Activated gamma-delta T cell (primary cell): ENCODE measurements around the gene PLA2G3.

ENCODE experiments used
- DNase-seq: peaks from one replicate; lab custom pipeline; 2025; lab: John Stamatoyannopoulos, UW

Gene PLA2G3

DNA sequence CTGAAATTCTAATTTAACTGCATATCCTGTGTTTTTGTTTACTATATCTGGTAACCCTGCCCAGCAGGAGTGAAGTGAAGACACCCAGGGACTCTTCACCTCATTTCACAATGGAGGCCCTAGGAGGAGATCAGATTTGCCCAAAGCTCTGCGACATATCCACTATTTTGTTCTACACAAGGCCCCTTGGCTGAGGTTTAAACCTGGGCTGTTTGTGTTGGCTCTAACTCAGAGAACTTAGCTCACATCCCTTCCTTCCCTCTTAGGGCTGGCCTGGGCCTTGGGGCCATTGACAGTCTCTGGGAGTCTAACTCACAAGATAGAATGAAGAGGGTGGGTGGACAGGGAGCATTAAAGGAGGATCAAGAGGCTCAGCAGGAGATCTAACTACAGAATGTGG, 8.2 kb upstream of the PLA2G3 start:
- DNase-seq: no peak

DNA sequence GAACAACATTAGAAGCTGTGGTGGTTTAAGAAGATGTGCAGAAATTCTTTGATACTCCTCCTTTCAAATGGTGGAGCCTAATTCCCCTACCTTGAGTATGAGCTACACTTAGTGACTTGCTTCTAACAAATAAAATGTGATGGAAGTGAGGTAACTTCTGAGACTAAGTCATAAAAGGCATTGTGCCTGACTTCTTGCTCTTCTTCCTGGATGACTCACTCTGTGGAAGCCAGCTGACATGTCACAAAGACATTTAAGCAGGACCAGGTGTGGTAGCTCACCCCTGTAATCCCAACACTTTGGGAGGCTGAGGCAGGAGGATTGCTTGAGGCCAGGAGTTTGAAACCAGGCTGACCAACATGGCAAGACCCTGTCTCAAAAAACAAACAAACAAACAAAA, 3.9 kb upstream of the PLA2G3 start:
- DNase-seq: no peak

DNA sequence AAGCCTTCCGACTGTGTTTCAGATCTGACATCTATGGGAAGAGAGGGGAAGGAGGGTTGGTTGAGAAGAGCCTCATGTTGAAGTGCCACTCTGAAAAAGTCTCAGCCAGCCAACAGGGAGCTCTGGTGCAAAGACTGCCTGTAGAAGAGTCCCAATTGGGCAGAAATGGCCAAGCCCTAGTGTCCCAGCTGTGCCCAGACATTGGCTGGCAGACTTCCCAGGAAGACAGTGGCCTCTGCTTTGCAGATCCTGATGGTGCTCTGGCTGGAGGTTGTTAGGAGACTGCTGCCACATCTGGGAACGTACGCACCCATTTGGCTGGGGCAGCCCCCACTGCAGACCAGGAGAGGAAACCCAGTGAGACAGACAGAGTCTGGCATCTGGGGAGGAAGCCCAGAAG, 3.2 kb upstream of the PLA2G3 start:
- no peak for DNase-seq

DNA sequence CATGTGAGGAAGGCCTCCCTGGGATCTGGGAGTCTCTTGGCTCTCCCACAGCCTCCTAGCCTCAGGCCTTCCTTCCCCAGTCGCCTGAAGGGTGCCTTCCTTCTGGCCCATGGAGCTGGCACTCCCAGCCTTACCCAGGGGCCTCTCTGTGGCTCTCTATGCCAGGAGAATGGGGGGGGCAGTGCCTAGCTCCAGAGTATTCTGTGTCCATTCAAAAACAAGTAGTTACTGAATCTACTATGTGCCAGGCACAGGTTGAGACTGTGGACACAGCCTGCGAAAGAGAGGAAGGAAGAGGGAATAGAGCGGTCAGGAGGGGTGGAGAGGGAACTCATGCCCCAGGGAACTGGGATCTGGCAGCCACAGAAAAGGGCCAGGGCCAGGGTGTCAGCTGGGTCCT, 2.7 kb upstream of the PLA2G3 start:
- no peak for DNase-seq

DNA sequence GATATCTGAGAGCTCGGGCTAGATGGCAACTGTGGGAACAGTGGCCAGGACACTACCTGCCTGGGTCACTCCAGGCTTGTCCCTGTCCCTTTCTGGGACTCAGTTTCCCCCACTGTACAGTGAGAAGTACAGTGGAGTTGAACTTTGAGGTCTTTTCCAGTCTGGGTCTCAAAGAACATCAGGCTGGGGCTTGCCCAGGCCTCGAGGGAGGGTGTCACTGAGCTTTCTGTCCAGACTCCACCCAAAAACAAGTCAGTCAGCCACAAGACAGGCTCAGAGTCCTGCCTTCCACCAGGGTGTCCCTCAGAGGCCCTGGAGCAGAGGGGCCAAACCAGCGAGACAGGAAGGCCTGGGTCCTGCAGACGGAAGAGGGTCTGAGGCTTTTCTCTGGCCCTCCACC, 2.0 kb upstream of the PLA2G3 start:
- no peak for DNase-seq

DNA sequence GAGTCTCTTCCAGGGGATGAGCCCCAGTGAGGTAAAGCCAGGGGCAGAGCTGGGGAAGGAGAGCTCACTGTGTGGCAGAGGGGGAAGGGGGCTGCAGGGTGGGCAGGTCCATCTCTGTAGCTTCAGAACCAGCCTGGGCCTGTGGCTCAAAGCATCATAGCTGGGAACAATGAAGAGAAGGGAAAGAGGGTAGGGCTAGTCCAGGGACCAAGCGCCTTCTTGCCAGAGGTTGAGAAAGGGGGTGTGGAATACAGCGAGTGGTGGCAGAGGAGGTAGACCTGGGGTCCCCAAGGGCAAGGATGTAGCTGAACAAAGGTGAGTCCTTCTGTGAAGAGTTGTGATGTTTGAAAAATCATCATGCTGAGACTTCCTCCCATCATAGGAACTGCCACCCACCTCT, 1.2 kb upstream of the PLA2G3 start:
- DNase-seq: no peak

DNA sequence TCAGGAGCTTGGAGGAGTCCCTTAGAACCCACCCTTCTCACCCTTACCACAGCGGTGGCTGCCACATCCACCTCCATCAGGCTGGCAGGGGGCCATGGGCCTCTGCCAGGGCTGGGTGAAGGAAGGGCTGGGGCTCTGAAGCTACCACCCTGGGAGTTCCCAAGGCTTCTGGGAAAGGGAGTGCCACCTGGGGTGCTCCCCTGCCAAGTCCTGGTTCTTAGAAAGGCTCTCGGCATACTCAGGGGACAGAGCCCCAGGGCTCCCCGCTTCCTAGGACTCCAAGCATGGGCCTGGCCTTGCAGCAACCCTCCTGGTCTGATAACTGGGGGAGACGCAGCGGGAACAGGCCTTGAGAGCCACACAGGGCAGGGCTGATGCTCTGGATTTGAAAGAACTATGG, 438 bp upstream of the PLA2G3 start:
- DNase-seq: no peak

DNA sequence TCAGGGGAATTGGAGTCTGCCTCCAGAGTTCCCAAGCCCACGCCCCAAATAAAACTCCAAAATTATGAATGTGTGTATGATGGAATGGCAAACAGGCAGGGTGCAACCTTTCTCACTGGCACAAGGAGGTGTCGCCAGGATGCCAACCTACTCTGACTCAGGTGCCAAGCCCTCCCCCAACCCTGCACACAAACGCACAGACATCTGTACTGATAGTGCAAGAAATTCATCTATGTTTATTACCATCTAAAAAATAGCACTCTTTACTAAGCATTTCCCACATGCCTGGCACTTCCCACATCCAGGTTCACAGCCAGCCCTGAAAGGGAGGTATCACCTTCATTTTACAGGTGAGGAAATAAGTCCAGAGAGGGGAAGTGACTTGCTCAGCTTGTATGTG, 1.2 kb downstream of the PLA2G3 start:
- no peak for DNase-seq

DNA sequence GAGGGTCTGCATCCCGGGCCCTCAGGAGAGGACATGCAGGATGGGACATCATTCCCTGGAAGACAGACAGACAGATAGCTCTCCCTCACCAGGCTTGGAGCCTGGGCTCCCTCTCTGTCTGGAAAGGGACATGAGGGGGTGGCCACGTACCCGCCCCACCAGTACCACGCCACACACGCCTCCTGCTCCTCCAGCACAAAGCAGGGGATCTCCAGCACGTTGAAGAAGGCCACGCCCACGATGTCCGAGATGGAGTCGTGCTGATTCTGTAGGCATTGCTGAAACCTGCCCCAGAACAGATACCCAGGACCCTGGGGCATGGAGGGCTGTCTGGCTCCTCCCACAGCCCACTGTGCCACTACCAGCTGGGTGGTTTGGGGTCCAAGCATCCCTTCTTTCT, 2.2 kb downstream of the PLA2G3 start:
- no peak for DNase-seq

DNA sequence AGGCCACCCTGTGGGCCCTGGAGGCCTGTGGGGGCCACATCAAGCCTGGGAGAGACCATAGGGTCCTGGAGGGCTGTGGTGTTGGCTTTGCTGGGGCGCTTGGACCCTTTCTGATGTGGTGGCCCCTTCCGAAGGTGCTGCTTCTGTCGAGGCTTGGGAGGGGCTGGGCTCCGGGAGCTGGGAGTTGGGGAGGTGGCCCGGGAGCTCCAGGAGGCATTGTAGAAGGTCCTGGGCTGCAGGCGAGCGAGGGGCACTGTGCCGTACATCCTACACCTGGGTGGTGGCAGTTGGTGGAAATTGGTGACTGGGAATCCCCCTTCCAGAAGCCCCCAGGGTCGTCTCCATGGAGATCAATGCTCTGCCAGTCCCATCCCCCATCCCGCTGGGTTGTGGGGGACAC, 2.6 kb downstream of the PLA2G3 start:
- DNase-seq: no peak

DNA sequence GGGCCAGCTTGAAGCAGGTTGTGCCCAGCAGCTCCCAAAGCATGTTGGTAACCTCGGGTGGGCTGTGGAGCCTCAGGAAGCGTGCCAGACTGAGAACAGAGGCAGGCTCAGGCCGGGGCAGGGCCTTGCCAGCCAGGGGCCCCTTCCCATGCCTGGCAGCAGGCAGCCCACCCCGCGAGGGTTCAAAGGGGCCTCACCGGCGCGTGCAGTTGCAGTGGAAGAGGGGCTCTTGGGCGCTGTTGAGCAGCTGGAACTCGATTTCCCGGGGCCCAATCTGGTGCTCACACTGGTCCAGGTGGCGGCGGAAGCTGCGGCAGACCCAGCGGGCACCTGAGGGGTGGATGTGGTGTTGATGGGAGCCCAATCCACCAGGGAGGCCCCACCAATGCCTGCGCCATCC, 3.6 kb downstream of the PLA2G3 start:
- no peak for DNase-seq

DNA sequence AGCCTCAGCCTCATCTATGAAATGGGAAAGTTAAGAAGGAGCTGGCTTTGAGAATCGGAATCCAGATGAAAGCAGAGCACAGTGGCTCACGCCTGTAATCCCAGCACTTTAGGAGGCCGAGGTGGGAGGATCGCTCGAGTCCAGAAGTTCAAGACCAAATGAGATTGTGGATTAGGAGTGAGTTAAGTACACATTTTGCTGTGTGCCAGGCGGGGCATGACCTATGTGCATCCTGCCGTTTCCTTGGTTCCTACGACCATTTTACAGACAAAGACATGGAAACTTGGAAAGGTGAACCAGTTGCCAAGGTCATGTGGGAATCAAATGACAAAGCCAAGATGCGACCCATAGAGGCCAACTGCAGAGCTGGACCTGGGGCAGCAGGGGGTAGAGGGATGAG, 4.2 kb downstream of the PLA2G3 start:
- DNase-seq: no peak

DNA sequence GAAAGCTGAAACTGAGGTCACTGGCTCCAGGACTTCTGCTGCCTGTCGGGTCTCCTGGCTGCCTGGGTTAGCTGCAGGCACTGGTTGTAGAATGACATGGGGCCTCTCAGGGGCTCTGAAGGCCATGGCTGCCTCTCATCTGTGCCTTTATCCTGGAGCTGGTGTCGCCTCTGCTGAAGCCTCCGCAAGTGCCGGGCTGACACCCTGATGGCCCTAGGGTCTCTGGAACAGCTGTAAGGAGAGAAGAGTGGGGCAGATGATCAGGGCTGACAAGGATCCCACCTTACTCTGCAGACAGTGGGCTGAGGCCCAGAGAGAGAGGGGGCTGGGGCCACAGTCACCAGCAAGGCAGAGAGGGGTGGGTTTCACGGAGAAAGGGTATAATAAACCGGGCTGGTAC, 4.6 kb downstream of the PLA2G3 start:
- DNase-seq: no peak

DNA sequence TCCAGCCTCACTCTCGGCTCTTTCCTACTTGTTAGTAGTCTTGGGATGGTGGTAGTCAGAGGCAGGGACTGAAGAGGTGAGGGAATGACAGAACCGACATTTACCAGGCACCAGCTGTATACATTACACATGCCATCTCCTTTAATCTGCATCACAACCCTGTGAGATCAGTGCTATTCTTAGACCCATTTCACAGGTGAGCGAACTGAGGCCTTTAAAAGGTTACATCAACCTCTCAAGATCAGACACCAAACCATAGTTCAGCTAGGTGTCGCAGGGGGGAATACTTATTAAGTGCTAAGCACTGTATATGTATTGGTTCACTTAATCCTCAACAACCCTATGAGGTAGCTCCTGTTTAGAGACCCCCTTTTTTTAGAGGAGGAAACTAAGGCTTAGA, 5.6 kb downstream of the PLA2G3 start:
- no peak for DNase-seq

DNA sequence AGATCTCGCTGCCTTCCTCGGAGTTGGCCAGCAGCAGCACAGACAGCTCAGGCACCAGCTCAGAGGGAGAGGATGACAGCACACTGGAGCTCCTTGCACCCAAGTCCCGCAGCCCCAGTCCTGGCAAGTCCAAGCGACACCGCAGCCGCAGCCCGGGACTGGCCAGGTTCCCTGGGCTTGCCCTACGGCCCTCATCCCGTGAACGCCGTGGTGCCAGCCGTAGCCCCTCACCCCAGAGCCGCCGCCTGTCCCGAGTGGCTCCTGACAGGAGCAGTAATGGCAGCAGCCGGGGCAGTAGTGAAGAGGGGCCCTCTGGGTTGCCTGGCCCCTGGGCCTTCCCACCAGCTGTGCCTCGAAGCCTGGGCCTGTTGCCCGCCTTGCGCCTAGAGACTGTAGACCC, 6.4 kb downstream of the PLA2G3 start:
- no peak for DNase-seq

DNA sequence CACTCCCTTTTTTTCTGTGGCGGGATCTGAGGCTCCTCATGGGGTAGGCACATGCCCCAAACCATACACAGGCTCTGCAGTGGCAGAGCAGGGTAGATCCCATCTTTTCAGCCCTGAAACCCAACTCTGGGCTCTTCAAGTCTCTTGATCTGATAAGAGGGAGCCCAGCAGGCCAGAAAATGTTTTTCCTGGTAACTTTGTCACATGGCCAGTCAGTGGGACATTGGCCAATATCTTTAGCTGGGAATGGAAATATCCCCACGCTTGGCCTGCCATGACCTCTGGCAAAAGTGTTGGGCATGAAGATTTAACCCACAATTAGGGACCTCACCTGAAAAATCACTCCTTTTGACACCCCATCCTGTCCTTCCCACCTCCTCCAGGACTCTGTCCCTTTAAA, 9.4 kb downstream of the PLA2G3 start:
- DNase-seq: no peak

DNA sequence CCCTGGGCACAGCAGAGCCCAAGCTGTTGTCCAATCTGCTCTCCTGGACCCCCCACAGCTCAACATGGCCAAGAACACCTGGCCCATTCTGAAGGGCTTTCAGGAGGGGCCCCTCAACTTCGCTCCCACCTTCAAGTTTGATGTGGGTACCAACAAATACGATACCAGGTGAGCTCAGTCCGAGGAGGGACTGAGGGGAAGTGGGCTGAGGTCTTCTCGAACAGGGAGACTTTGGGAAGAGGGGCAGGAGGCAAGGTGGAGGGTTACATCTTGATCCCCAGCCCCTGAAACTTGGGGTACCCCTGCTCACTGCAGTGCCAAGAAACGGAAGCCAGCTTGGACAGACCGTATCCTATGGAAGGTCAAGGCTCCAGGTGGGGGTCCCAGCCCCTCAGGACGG, 12.2 kb downstream of the PLA2G3 start:
- DNase-seq: no peak

DNA sequence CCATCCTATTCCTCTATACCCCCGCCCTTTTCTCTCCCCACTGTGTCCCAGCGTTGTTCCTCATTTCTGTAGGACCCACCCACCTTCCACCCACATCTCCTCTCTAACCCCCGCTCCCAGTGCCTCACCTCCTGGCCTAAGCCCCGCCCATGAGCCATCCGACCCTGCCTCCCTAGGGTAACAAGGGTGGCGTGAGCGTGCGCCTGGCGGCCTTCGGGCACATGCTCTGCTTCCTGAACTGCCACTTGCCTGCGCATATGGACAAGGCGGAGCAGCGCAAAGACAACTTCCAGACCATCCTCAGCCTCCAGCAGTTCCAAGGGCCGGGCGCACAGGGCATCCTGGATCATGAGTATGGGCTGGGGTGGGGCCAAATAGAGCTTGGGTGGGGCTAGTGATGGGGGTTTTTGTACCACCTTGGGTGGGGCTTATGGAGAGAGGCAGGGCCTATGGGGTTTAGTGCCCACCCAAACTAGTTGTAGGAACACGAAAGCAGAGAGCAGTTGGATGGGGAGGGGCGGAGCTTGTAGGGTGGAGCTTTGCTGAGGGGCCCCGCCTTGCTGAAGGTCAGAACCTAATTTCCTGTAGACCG, 13.0 kb downstream of the PLA2G3 start:
- DNase-seq: no peak

DNA sequence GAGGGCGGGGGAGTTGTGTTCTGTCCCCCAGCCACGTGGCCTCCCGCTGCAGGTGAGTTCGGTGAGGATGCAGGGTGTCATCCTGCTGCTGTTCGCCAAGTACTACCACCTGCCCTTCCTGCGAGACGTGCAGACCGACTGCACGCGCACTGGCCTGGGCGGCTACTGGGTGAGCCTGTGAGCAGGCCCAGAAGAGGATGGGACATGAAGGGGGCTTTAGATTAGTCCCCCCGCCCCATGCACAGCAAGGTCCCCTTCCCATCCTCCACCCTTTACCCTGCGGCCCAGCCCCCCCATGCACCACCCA, 13.5 kb downstream of the PLA2G3 start:
- DNase-seq: no peak

DNA sequence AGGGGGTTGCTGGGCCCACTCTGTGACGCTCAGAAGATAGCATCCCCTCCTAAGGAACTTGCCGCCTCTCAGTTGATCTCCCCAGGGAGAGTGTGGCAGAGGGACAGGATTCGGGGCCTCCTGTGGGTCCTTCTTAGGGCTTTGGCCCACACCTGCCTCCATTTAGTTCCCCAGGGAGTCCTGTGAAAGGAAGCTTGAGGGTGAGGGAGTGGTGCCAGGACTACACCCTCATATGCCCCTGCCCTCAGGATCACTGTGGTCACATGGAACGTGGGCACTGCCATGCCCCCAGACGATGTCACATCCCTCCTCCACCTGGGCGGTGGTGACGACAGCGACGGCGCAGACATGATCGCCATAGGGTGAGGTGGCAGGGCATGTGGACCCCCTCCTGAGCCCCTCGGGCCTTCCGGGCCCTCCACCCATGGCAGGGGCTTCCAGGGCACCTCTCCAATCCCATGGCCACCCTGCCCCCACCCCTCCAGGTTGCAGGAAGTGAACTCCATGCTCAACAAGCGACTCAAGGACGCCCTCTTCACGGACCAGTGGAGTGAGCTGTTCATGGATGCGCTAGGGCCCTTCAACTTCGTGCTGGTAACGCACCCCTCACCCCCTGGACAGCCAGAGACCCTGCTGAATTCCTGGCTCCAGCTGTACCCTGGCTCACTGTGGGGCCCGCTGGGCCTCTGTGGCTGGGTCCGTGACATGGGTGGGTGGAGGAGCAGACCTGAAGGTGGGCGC, 14.0 kb downstream of the PLA2G3 start:
- DNase-seq: no peak

DNA sequence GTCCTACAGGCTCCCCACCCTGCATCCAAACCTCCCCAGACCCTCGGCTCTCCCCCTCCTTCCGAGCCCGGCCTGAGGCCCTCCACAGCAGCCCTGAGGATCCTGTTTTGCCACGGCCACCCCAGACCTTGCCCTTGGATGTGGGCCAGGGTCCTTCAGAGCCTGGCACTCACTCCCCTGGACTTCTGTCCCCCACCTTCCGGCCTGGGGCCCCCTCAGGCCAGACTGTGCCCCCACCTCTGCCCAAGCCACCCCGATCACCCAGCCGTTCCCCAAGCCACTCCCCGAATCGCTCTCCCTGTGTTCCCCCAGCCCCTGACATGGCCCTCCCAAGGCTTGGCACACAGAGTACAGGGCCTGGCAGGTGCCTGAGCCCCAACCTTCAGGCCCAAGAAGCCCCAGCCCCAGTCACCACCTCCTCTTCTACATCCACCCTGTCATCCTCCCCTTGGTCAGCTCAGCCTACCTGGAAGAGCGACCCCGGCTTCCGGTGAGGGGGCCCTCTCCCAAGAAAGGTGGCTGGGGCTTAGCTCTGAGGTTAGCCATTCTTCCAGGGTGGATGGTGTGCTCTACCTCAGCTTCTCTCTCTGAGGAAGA, 14.7 kb downstream of the PLA2G3 start:
- no peak for DNase-seq

DNA sequence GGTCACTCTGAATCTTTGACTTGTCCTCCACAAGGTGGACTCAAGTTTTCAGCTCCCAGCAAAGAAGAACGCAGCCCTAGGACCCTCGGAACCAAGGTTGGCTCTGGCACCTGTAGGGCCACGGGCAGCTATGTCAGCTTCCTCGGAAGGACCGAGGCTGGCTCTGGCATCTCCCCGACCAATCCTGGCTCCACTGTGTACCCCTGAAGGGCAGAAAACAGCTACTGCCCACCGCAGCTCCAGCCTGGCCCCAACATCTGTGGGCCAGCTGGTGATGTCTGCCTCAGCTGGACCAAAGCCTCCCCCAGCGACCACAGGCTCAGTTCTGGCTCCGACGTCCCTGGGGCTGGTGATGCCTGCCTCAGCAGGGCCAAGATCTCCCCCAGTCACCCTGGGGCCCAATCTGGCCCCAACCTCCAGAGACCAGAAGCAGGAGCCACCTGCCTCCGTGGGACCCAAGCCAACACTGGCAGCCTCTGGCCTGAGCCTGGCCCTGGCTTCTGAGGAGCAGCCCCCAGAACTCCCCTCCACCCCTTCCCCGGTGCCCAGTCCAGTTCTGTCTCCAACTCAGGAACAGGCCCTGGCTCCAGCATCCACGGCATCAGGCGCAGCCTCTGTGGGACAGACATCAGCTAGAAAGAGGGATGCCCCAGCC, 15.4 kb downstream of the PLA2G3 start:
- no peak for DNase-seq

DNA sequence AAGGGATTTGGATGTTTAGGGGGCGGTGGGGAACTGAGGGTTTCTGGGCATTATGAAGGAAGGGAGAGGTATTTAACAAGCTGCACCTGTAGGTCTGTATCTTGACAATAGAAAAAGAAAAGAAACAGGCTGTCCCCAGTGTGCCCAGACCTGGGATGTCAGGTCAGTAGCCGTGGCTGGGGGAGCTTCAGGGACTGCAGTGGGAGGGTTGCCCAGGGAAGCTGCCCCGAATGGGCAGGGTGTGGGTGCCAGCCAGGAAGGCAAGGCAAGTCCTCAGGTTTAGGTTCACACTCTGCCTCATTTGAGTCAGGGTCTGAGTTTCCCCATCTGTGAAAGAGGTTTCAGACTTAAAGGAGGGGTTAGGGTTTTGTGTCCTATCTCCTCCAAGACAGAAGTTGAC, 16.0 kb downstream of the PLA2G3 start:
- DNase-seq: no peak

DNA sequence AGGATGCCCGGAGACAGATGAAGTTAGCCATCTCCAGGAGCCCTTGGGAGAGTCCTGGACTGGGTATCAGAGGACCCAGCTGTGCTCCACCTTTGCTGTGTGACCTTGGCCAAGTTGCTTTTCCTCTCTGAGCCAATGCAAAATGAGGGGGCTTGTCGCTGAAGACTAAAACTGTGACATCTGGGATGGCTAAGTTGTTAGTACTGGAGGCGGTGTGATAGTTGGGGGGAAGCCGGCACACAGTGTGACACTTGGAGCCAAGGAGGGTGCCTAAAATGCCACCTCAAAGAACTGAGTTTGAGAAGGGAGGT, 17.1 kb downstream of the PLA2G3 start:
- DNase-seq: no peak
